Adrenal gland (tissue), 5 donors: Measurements from ENCODE around the gene TRAF3.

Source experiments
- POLR2A ChIP-seq, 2 donors: fragments of 450-650 bp; IDR thresholded peaks; one replicate each; pipeline ENCODE4 v1.6.1; 2017; ENCODE audit warnings: antibody characterized with exemption in 2 of 2, mild to moderate bottlenecking in 2 of 2, moderate library complexity in 1 of 2
- TF ChIP-seq, protein P1 (sequence below), 6 experiments: fragments of 450-650 bp in 4 of 6; fragments of 200-600 bp in 2 of 6; sonication (generic) in 1 of 6; IDR thresholded peaks; 1 replicate in 5 of 6; 2 replicates in 1 of 6; pipeline versions ENCODE4 v1.5.1 to v1.8.0; 2016 to 2021; ENCODE audit warnings: antibody characterized with exemption in 6 of 6, mild to moderate bottlenecking in 2 of 6, moderate library complexity in 1 of 6
- donor health status: DM: no; HTN: no; CAD: no.

DNA sequence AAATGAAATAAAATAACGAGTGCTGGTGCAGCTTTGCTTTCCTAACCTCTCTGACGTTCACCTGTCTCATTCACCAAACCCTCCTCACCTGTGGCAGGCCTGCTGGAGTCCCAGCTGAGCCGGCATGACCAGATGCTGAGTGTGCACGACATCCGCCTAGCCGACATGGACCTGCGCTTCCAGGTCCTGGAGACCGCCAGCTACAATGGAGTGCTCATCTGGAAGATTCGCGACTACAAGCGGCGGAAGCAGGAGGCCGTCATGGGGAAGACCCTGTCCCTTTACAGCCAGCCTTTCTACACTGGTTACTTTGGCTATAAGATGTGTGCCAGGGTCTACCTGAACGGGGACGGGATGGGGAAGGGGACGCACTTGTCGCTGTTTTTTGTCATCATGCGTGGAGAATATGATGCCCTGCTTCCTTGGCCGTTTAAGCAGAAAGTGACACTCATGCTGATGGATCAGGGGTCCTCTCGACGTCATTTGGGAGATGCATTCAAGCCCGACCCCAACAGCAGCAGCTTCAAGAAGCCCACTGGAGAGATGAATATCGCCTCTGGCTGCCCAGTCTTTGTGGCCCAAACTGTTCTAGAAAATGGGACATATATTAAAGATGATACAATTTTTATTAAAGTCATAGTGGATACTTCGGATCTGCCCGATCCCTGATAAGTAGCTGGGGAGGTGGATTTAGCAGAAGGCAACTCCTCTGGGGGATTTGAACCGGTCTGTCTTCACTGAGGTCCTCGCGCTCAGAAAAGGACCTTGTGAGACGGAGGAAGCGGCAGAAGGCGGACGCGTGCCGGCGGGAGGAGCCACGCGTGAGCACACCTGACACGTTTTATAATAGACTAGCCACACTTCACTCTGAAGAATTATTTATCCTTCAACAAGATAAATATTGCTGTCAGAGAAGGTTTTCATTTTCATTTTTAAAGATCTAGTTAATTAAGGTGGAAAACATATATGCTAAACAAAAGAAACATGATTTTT is 128.2 kb downstream of the TRAF3 start:
- TF ChIP-seq, protein P1, sequence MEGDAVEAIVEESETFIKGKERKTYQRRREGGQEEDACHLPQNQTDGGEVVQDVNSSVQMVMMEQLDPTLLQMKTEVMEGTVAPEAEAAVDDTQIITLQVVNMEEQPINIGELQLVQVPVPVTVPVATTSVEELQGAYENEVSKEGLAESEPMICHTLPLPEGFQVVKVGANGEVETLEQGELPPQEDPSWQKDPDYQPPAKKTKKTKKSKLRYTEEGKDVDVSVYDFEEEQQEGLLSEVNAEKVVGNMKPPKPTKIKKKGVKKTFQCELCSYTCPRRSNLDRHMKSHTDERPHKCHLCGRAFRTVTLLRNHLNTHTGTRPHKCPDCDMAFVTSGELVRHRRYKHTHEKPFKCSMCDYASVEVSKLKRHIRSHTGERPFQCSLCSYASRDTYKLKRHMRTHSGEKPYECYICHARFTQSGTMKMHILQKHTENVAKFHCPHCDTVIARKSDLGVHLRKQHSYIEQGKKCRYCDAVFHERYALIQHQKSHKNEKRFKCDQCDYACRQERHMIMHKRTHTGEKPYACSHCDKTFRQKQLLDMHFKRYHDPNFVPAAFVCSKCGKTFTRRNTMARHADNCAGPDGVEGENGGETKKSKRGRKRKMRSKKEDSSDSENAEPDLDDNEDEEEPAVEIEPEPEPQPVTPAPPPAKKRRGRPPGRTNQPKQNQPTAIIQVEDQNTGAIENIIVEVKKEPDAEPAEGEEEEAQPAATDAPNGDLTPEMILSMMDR (IDR thresholded peaks at IDR 0.05), result no peak
- TF ChIP-seq POLR2A (IDR thresholded peaks at IDR 0.05), result no peak
